Activated naive CD4-positive, alpha-beta T cell treated with anti-CD3 and anti-CD28 coated beads, Interleukin-2, amount 10 ng/mL, durations not matched to agents 7 days and 5 days (primary cell): ENCODE results near the gene TMA7B.
"Not testable (repeated sequence)": the region's sequence is repeated elsewhere in the genome, so short reads cannot be mapped to it uniquely, and the experiment has no call there.

Experiments
- CTCF ChIA-PET: fragments of 350-600 bp; sonication (Branson Sonifier 250); formaldehyde crosslinking; loops from one replicate; lab custom pipeline; 2021; ENCODE audit warnings: antibody characterized with exemption; lab: Charles Lee
- DNase-seq: peaks from one replicate; pipeline ENCODE4 v3.0.0-alpha.2; 2020
- H3K27ac Mint-ChIP-seq: one replicate; pipeline ENCODE4 v1.8.0; 2021; ENCODE audit warnings: mild to moderate bottlenecking, moderate library complexity, mixed read lengths
- H3K27me3 Mint-ChIP-seq: one replicate; pipeline ENCODE4 v1.8.0; 2021; ENCODE audit warnings: mild to moderate bottlenecking, mixed read lengths
- H3K36me3 Mint-ChIP-seq: one replicate; pipeline ENCODE4 v1.8.0; 2021; ENCODE audit warnings: mixed read lengths
- H3K4me1 Mint-ChIP-seq: one replicate; pipeline ENCODE4 v1.8.0; 2021; ENCODE audit warnings: mixed read lengths
- H3K4me3 Mint-ChIP-seq: one replicate; pipeline ENCODE4 v1.8.0; 2021; ENCODE audit warnings: mild to moderate bottlenecking, moderate library complexity, mixed read lengths
- H3K9me3 Mint-ChIP-seq: one replicate; pipeline ENCODE4 v1.8.0; 2021; ENCODE audit warnings: mixed read lengths

The TMA7B gene

DNA sequence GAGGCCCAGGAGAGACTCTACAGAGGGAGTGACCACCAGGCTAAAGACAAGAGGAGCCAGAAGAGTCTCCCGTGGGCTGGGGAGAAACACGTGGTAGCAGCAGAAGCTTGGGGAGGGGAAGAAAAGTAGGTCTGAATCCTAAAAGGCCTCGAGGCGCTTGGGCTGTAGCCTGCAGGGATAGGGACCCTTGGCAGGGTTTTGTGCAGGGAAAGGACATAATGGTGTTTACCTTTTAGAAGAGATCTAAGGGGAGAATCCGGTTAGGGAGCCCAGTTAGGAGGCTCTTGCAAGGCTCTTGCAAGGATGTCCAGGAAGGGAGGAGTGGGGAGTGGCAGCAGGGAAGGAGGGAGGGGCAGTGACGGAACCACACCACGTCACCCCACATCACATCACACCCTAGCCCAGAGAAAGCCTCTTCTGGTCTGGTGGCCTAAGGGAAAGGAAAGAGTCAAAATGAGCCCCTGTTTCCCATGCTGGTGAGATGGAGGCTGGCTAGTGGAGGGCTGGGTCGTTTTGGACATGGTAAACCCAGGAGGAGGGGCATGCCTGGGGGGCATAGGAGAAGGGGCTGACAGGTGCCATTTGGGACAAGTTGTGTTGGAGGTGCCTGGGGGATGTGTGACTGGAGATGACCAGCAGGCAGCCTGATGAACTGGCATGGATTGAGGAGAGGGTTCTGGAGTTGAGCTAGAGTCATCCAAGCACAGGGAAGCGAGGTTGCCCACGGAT lies 28.4 kb downstream of the TMA7B start:
- Mint-ChIP-seq H3K4me1 (peaks cover 26% of the 10 kb centered on the region), H3K4me3 (no peak overlapping the region), H3K9me3 (no peaks in the 10 kb centered on the region), H3K27ac (no peak overlapping the region), H3K27me3 (peaks cover 68% of the 10 kb centered on the region), H3K36me3 (peaks cover 2% of the 10 kb centered on the region)
- CTCF ChIA-PET, result no interaction called here
- no peak for DNase-seq

DNA sequence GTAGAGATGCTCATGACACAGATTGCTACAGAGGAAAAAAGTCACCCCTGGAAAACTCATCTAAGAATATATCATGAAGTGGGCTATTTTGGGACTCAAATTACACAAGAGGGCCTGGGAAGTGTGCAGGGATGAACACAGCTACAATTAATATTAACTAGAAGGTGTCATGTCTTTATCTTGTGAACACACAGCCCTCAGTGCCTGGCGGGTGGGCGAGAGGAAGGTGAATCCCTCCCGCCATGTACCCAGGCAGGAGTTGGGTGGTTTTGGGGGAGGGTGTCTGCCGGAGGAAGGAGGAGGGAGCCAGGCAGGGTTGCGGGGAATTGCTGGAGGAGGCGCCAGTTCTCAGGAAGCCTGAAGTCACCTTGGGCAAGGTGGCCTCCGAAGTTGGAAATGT lies 29.4 kb downstream of the TMA7B start:
- CTCF ChIA-PET, result no interaction called here
- peaks cover 26% of the 10 kb centered on the region for H3K4me1 Mint-ChIP-seq
- H3K4me3 Mint-ChIP-seq, result no peak overlapping the region
- H3K36me3 Mint-ChIP-seq, result peaks cover 2% of the 10 kb centered on the region
- DNase-seq, result no peak
- H3K9me3 Mint-ChIP-seq, result no peaks in the 10 kb centered on the region
- H3K27ac Mint-ChIP-seq, result no peak overlapping the region
- H3K27me3 Mint-ChIP-seq, result peaks cover 71% of the 10 kb centered on the region

DNA sequence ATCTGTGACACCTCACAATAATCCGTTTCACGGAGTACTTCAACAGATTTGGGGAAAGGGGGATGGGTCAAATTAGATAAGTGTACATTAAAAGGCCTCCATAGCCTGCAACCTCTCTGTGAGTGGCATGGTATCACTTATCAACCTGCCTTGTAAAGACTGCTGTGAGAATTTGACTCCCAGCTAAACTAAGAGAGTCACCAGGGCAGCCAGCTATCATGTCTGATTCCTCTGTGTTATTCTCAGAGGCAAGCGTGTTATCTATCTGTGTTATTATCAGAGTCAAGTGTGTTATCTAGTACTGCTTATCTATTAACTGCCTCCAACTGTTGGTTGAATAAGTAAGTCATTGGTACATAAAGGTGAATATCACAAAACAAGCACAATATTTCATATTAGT lies 30.5 kb downstream of the TMA7B start:
- H3K4me1 Mint-ChIP-seq, result peaks cover 15% of the 10 kb centered on the region
- CTCF ChIA-PET, result interaction anchor here (1.9 kb wide), 1 partner anchor 34 kb away, joined by 5 read pairs; no protein-coding TSS in a partner anchor
- H3K36me3 Mint-ChIP-seq, result no peaks in the 10 kb centered on the region
- no peak overlapping the region for H3K4me3 Mint-ChIP-seq
- H3K9me3 Mint-ChIP-seq, result no peaks in the 10 kb centered on the region
- H3K27ac Mint-ChIP-seq, result no peak overlapping the region
- no peak for DNase-seq
- peaks cover 67% of the 10 kb centered on the region for H3K27me3 Mint-ChIP-seq

DNA sequence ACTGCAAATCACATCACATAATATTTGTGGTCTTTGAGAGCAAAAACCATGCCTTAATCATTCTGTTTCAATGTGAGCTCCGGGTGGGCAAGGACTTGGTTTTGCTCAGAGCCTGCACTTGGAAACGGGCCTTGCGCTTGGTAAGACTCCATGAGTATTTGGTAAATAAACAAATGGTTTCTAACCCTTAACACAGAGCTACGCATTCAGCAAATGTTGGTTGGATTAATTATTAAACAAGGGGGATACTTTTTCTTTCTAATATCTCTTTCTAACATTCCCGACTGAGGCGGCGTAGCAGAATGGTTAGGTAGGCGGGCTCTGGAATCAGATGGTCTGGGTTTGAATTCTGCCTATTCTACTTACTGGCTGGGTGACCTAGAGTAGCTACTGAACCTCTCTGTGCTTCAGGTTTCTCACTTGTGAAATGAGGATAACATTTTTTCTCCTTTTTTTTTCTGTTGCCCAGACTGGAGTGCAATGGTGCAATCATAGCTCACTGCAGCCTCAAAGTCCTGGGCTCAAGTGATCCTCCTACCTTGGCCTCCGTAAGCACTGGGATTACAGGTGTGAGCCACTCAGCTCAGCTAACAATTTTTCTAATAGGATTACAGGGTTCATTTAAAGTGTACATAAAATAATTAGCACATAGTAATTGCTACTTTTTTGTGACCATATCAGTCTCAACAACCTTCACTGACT lies 31.1 kb downstream of the TMA7B start:
- no peak overlapping the region for H3K27ac Mint-ChIP-seq
- DNase-seq, result no peak
- H3K4me3 Mint-ChIP-seq, result no peak overlapping the region
- CTCF ChIA-PET, result interaction anchor here (1.9 kb wide), 1 partner anchor 33 kb away, joined by 5 read pairs; no protein-coding TSS in a partner anchor
- H3K9me3 Mint-ChIP-seq, result no peaks in the 10 kb centered on the region
- H3K4me1 Mint-ChIP-seq, result peaks cover 9% of the 10 kb centered on the region
- H3K27me3 Mint-ChIP-seq, result peaks cover 72% of the 10 kb centered on the region
- no peaks in the 10 kb centered on the region for H3K36me3 Mint-ChIP-seq

DNA sequence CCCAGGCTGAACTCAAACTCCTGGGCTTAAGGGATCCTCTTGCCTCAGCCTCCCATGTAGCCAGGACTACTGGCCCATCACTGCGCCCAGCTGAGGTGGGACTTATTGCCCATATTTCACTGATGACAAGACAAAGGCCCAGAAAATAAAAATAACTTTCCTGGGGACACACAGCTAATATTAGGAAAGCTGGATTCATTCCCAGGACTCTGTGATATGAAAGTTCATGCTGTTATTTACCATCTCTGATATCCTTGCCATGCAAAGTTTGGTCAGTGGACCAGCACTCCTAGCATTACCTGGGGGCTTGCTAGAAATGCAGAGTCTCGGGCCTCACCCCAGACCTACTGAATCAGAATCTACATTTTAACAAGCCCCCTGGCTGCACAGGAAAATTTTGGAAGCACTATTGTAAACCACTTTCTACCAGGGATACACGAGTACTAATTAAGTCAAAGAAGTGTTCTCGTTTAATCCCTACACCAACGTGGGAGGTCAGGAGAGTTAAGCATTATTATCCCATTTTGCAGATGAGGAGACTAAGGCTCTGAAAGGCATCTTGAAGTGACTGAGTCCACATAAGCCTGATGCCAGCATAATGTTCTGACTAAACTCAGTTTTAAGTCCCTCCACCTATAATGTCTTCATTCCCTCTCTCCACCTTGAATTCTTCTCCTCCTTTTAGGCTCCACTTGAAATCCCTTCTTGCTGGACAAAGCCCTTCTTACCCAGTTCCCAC lies 32.1 kb downstream of the TMA7B start:
- Mint-ChIP-seq H3K4me1 (peaks cover 7% of the 10 kb centered on the region), H3K27ac (no peak overlapping the region), H3K27me3 (peaks cover 77% of the 10 kb centered on the region), H3K36me3 (no peaks in the 10 kb centered on the region), H3K4me3 (no peak overlapping the region), H3K9me3 (no peaks in the 10 kb centered on the region)
- CTCF ChIA-PET, result interaction anchor here (1.9 kb wide), 1 partner anchor 32 kb away, joined by 5 read pairs; no protein-coding TSS in a partner anchor
- DNase-seq, result no peak

DNA sequence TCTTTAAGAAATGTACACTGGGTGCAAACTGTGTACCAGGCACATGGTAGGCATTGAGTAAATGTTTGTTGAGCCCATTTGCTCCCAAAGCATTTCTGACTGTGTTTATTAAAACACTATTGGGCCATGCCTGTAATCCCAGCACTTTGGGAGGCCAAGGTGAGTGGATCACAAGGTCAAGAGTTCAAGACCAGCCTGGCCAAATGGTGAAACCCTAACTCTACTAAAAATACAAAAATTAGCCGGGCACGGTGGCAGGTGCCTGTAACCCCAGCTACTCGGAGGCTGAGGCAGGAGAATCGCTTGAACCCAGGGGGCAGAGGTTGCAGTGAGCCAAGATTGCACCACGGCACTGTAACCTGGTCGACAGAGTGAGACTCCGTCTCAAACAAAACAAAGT lies 32.7 kb downstream of the TMA7B start:
- H3K27ac Mint-ChIP-seq, H3K4me1 Mint-ChIP-seq, DNase-seq, H3K36me3 Mint-ChIP-seq, H3K4me3 Mint-ChIP-seq, CTCF ChIA-PET, H3K9me3 Mint-ChIP-seq: not testable (repeated sequence)
- H3K27me3 Mint-ChIP-seq, result peaks cover 81% of the 10 kb centered on the region

DNA sequence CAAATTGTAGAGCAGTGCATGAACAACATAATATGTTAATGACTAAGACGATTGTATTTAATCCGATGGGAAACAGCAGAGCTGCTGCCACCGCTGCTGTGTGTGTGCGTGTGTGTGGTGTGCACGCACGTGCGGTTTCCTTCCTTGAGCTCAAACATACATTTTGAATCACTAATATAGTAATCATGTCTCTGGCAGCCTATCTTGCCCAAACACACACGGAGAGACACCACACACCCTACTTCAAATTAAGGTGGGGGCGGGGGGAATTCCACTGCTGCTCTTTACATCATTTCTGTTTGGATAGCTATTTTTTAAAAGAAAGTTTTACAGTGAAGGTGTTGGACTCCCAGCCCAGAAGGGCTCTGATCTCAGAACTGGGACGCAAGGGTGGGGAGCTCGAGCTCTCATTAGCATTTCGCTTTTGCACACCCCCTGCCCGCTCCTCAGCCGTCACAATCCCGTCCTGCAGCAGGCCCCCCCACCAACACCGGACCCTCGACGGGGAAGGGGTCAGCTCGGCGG lies 33.9 kb downstream of the TMA7B start:
- Mint-ChIP-seq H3K36me3 (no peaks in the 10 kb centered on the region), H3K27ac (no peak overlapping the region), H3K4me1 (peaks cover 7% of the 10 kb centered on the region), H3K9me3 (no peaks in the 10 kb centered on the region), H3K27me3 (peaks cover 79% of the 10 kb centered on the region), H3K4me3 (peak overlapping the region; percentile 50)
- CTCF ChIA-PET, result interaction anchor here (0.9 to 1.3 kb wide), 2 partner anchors 35 to 438 kb away, joined by 3 read pairs; no protein-coding TSS in a partner anchor
- DNase-seq, result peak; percentile 53

DNA sequence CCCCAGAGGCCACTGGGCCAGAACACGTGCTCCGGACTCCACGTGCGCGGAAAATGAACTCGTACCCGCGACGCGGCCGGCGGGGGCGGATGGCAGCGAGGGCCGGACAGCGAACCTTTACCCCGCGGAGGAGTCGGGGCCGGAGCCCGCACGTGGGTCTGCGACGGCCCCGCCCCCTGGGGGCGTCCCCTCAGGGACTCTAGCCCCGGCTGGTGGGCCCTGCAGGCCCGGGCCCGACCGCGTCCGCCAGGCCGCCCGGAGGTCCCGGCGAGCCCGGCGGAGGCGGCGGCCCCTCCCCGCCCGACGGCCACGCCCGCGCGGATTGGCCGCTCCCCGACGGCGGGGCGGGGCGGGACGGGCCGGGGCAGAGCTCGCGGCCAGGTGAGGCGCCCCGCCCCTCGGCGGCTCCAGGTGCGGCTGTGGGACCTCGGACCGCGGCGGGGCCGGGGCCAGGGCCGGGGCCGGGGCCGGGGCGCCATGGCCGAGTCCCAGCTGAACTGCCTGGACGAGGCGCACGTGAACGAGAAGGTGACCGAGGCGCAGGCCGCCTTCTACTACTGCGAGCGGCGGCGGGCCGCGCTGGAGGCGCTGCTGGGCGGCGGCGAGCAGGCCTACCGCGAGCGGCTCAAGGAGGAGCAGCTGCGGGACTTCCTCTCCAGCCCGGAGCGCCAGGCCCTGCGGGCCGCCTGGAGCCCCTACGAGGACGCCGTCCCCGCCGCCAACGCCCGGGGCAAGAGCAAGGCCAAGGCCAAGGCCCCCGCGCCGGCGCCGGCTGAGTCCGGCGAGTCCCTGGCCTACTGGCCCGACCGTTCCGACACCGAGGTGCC lies 34.6 kb downstream of the TMA7B start, which contains the start of gene FAM83F:
FAM83F (plus strand) TSS at position 389 of the 827 bp plus-strand sequence; CDS start at position 478, 89 bp downstream.
- Mint-ChIP-seq H3K27ac (no peak within 1 kb of the TSS), H3K9me3 (no peaks in the 10 kb centered on the region), H3K4me3 (peak within 1 kb of the TSS; percentile 50), H3K4me1 (peaks cover 7% of the 10 kb centered on the region), H3K36me3 (no peaks in the 10 kb centered on the region), H3K27me3 (peaks cover 79% of the 10 kb centered on the region)
- CTCF ChIA-PET, result interaction anchor here (0.9 to 1.3 kb wide), 2 partner anchors 35 to 439 kb away, joined by 3 read pairs; no protein-coding TSS in a partner anchor
- peak; percentile 58 for DNase-seq

DNA sequence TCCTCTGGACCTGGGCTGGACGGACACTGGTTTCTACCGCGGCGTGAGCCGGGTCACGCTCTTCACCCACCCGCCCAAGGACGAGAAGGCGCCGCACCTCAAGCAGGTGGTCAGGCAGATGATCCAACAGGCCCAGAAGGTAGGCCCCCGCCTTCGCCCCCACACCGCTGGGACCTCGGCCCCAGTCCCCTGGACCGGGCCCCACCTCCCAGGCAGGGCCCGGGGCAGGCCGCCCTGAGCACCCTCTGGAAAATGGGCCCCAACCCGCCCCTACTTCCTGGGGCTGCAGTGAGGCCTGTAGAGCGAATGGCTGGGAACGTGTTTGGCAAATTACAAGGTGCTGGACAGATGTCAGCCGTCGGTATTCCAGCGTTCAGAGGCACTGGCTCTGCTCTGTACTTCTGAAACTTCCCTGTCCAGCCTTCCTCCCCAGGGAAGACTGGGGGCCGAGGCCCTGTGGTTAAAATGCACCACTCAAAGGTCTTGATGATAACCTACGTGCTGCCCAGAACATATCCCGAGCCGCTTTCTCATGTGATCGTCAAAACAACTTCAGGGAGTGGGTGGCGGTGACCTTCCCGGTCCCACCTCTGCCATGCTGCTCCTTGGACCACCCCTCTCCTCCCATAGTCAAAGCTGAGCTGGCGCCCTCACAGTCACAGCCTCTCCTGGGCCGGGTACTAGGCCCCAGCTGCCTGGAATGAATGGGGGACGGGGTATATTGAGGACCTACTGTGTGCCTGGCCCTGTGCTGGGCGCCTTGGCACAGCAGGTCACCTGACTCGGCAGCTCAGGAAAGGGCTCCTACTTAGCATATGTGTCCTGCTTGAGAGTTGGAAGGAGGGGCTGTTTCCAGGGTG lies 35.4 kb downstream of the TMA7B start:
- Mint-ChIP-seq H3K4me1 (peaks cover 7% of the 10 kb centered on the region), H3K27me3 (peaks cover 84% of the 10 kb centered on the region), H3K27ac (no peak overlapping the region), H3K36me3 (no peaks in the 10 kb centered on the region), H3K4me3 (peak overlapping the region; percentile 22), H3K9me3 (no peaks in the 10 kb centered on the region)
- CTCF ChIA-PET, result interaction anchor here (1.3 to 1.4 kb wide), 2 partner anchors 10 to 29 kb away, joined by 3 read pairs; no protein-coding TSS in a partner anchor
- DNase-seq, result no peak

DNA sequence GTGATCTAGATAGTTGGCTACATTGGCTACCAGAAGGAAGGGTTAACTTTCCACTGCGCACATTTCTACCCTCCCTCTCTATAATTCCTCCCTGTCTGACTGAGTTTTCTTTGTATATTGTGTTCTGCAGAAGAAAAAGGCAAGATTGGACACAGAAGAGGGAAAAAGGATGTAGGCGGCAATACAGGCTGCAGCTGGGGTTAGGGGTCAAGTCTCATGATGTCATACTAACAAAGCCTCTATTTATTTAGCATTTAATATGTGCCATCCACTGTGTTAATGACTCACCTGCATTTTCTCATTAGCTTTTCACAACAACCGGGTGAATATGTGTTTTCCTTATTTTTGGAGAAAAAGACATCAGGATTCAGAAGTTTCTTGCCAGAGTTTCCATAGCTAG lies 36.5 kb downstream of the TMA7B start:
- H3K4me1 Mint-ChIP-seq, result peaks cover 7% of the 10 kb centered on the region
- H3K36me3 Mint-ChIP-seq, result no peaks in the 10 kb centered on the region
- no peak overlapping the region for H3K4me3 Mint-ChIP-seq
- no peaks in the 10 kb centered on the region for H3K9me3 Mint-ChIP-seq
- H3K27ac Mint-ChIP-seq, result no peak overlapping the region
- peaks cover 89% of the 10 kb centered on the region for H3K27me3 Mint-ChIP-seq
- CTCF ChIA-PET, result interaction anchor here (1.2 to 1.4 kb wide), 3 partner anchors 11 to 28 kb away, joined by 3 read pairs; no protein-coding TSS in a partner anchor
- no peak for DNase-seq

DNA sequence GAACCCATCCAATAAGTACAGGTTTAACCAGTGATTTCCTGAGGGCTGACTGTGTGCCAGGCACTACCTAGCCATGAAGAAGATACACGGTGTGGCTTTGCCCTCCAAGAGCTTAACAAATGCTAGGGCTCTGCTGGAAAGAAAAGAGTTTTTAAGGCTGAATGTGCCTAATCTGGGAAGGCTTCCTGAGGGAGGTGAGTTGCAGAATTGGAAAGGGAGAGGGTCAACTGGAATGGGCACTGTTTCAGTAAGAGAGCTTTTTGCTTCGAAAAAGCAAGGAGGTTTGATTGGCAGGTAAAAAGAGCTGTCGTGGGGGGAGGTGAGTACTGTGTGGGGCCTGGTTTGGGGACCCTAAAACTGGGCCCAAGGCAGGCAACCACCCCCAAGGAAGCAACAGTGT lies 37.2 kb downstream of the TMA7B start:
- Mint-ChIP-seq H3K4me1 (peaks cover 7% of the 10 kb centered on the region), H3K9me3 (no peaks in the 10 kb centered on the region), H3K27ac (no peak overlapping the region), H3K4me3 (no peak overlapping the region), H3K27me3 (peaks cover 92% of the 10 kb centered on the region), H3K36me3 (no peaks in the 10 kb centered on the region)
- CTCF ChIA-PET, result interaction anchor here (1.2 kb wide), 1 partner anchor 12 kb away, joined by 3 read pairs; no protein-coding TSS in a partner anchor
- no peak for DNase-seq

DNA sequence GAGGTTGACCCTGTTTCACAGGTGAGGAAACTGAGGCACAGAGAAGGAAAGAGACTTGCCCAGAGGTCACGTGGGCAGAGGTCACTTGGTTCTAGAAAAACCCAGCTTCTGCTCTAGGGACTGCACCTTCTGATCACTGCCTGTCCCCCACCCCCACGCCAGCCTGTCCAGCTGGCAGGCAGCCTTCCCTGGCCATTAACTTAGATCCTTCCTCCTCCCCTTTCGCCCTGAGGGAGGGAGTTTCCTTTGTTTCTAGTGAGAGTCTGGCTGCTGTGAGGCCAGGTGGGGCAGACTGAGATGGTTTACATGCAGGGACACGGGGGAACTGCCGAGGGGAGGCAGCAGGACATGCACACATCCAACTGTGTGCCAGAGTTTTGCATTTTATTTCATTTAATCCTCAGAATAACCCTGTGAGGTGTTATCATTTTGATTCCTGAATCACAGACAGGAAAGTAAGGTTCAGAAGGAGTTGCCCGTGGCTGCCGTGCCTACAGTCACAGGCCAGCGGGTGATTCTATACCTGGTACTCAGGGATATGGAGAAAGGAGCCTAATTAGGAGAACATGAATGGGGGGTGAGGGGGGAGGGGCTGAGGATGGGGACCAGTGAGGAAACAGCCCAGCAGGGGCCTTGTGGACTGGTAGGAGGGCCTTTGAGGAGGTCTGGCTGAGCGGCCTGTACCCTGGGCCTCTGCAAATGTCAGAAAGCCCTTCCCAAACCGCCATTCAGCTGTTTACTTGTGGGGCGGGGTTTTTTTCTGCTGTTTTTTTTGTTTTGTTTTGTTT lies 37.9 kb downstream of the TMA7B start:
- no peak for DNase-seq
- peaks cover 92% of the 10 kb centered on the region for H3K27me3 Mint-ChIP-seq
- no peaks in the 10 kb centered on the region for H3K9me3 Mint-ChIP-seq
- H3K4me1 Mint-ChIP-seq, result peaks cover 7% of the 10 kb centered on the region
- no peaks in the 10 kb centered on the region for H3K36me3 Mint-ChIP-seq
- H3K27ac Mint-ChIP-seq, result no peak overlapping the region
- CTCF ChIA-PET, result no interaction called here
- no peak overlapping the region for H3K4me3 Mint-ChIP-seq
